ENCODE measurements around the gene ATP5F1E. TPM values are rescaled to one million over a fixed set of nuclear protein-coding genes. Genes with fewer than 3 reads are reported as not detected.

The ATP5F1E gene
- total RNA-seq, 2 donors from 2014 or later: 41.3 to 42.0 TPM

- H3K4me3 ChIP-seq: no peak overlapping the region
- peaks cover 0 to 7% of the 10 kb centered on the region in 2 donors for H3K4me1 ChIP-seq
- no peak for DNase-seq (ENCODE audit: low spot score)
- no peak overlapping the region for H3K27ac ChIP-seq
- no peaks in the 10 kb centered on the region for H3K9me3 ChIP-seq
- no peaks in the 10 kb centered on the region for H3K27me3 ChIP-seq
- H3K36me3 ChIP-seq: no peaks in the 10 kb centered on the region
- no peak for TF ChIP-seq CTCF (IDR thresholded peaks at IDR 0.05)
These were observed 42.3 kb upstream of the ATP5F1E start for GRCh38 chr20:59074456-59074855.

GRCh38 chr20:59073582-59073981 is 41.4 kb upstream of the ATP5F1E start:
- DNase-seq (ENCODE audit: low spot score): no peak
- no peak overlapping the region for H3K4me3 ChIP-seq
- no peaks in the 10 kb centered on the region for H3K36me3 ChIP-seq
- no peaks in the 10 kb centered on the region for H3K9me3 ChIP-seq
- no peaks in the 10 kb centered on the region for H3K27me3 ChIP-seq
- TF ChIP-seq CTCF (IDR thresholded peaks at IDR 0.05): no peak
- peaks cover 0 to 7% of the 10 kb centered on the region in 2 donors for H3K4me1 ChIP-seq
- H3K27ac ChIP-seq: no peak overlapping the region

- Histone ChIP-seq H3K27ac (no peak overlapping the region), H3K4me3 (no peak overlapping the region)
These were observed 39.1 kb upstream of the ATP5F1E start for GRCh38 chr20:59071216-59071615.

GRCh38 chr20:59069026-59069425 is 36.9 kb upstream of the ATP5F1E start:
- Histone ChIP-seq H3K36me3 (no peaks in the 10 kb centered on the region), H3K9me3 (no peaks in the 10 kb centered on the region), H3K4me1 (peaks cover 0 to 13% of the 10 kb centered on the region in 2 donors), H3K27me3 (no peaks in the 10 kb centered on the region), H3K27ac (no peak overlapping the region), H3K4me3 (no peak overlapping the region)
- no peak for DNase-seq (ENCODE audit: low spot score)
- TF ChIP-seq CTCF (IDR thresholded peaks at IDR 0.05): no peak

More at GRCh38 chr20:59071216-59071615, 39.1 kb upstream of the ATP5F1E start:
- DNase-seq (ENCODE audit: low spot score): no peak
- H3K27me3 ChIP-seq: no peaks in the 10 kb centered on the region
- H3K36me3 ChIP-seq: no peaks in the 10 kb centered on the region
- H3K9me3 ChIP-seq: no peaks in the 10 kb centered on the region
- TF ChIP-seq CTCF (IDR thresholded peaks at IDR 0.05): no peak
- peaks cover 0 to 7% of the 10 kb centered on the region in 2 donors for H3K4me1 ChIP-seq

GRCh38 chr20:59068534-59068933 is 36.4 kb upstream of the ATP5F1E start:
- TF ChIP-seq CTCF (IDR thresholded peaks at IDR 0.05): no peak
- H3K4me3 ChIP-seq: no peak overlapping the region
- no peaks in the 10 kb centered on the region for H3K27me3 ChIP-seq
- no peak overlapping the region for H3K27ac ChIP-seq
- H3K9me3 ChIP-seq: no peaks in the 10 kb centered on the region
- DNase-seq (ENCODE audit: low spot score): no peak
- no peaks in the 10 kb centered on the region for H3K36me3 ChIP-seq
- peaks cover 0 to 12% of the 10 kb centered on the region in 2 donors for H3K4me1 ChIP-seq

GRCh38 chr20:59064214-59064722 is 32.1 kb upstream of the ATP5F1E start:
- Histone ChIP-seq H3K4me1 (peaks cover 0 to 14% of the 10 kb centered on the region in 2 donors), H3K36me3 (no peaks in the 10 kb centered on the region), H3K27me3 (no peaks in the 10 kb centered on the region), H3K9me3 (no peaks in the 10 kb centered on the region), H3K4me3 (no peak overlapping the region), H3K27ac (peak overlapping the region; percentile 65 to 76)
- no peak for TF ChIP-seq CTCF (IDR thresholded peaks at IDR 0.05)
- no peak for DNase-seq (ENCODE audit: low spot score)
